GM21526 (cell line): ENCODE measurements around the gene TBXAS1.

Source experiments
- ATAC-seq: cut with Tn5 transposase; IDR thresholded peaks from one replicate; pipeline ENCODE4 v1.9.1; 2021; ENCODE audit warnings: moderate library complexity; ENCODE audit not compliant: unreplicated experiment, low FRiP score

TBXAS1 gene

GRCh38 chr7:139941421-139941820, 112.4 kb downstream of the TBXAS1 start:
- ATAC-seq, result no peak

GRCh38 chr7:139941866-139942265, 112.8 kb downstream of the TBXAS1 start:
- no peak for ATAC-seq

GRCh38 chr7:139942636-139943035, 113.6 kb downstream of the TBXAS1 start:
- no peak for ATAC-seq

- ATAC-seq, result no peak
Observed at GRCh38 chr7:139943401-139943800, 114.3 kb downstream of the TBXAS1 start.

GRCh38 chr7:139944248-139944647, 115.2 kb downstream of the TBXAS1 start:
- no peak for ATAC-seq

GRCh38 chr7:139946533-139946932, 117.5 kb downstream of the TBXAS1 start:
- no peak for ATAC-seq

- ATAC-seq, result no peak
Observed at GRCh38 chr7:139947021-139947420, 118.0 kb downstream of the TBXAS1 start.

GRCh38 chr7:139948167-139948566, 119.1 kb downstream of the TBXAS1 start:
- ATAC-seq, result no peak

GRCh38 chr7:139948587-139949335, 119.7 kb downstream of the TBXAS1 start:
- no peak for ATAC-seq

GRCh38 chr7:139949629-139950028, 120.6 kb downstream of the TBXAS1 start:
- no peak for ATAC-seq

GRCh38 chr7:139950881-139951525, 121.9 kb downstream of the TBXAS1 start:
- ATAC-seq, result no peak

GRCh38 chr7:139953229-139953628, 124.2 kb downstream of the TBXAS1 start:
- no peak for ATAC-seq

GRCh38 chr7:139955109-139955820, 126.2 kb downstream of the TBXAS1 start:
- no peak for ATAC-seq

GRCh38 chr7:139958599-139959284, 129.7 kb downstream of the TBXAS1 start:
- ATAC-seq, result no peak

- ATAC-seq, result no peak
Observed at GRCh38 chr7:139959285-139959628, 130.2 kb downstream of the TBXAS1 start.

- no peak for ATAC-seq
Observed at GRCh38 chr7:139959718-139960117, 130.7 kb downstream of the TBXAS1 start.

GRCh38 chr7:139960157-139960556, 131.1 kb downstream of the TBXAS1 start:
- ATAC-seq, result no peak

GRCh38 chr7:139965942-139966628, 137.0 kb downstream of the TBXAS1 start:
- no peak for ATAC-seq

- ATAC-seq, result no peak
Observed at GRCh38 chr7:139966949-139967348, 137.9 kb downstream of the TBXAS1 start.

GRCh38 chr7:139968931-139969330, 139.9 kb downstream of the TBXAS1 start:
- no peak for ATAC-seq
